ENCODE measurements around the gene BTBD17.

- TF ChIP-seq CTCF (IDR thresholded peaks at IDR 0.05): no peak
- no peak for TF ChIP-seq POLR2A (IDR thresholded peaks at IDR 0.05)
- TF ChIP-seq POLR2AphosphoS5 (IDR thresholded peaks at IDR 0.05): no peak
Measured at GRCh38 chr17:74371653-74372147, 10.0 kb upstream of the BTBD17 start.

Data from suprapubic skin (tissue), 4 donors.